MM.1S (cell line): ENCODE data around the gene TOR3A.

ENCODE experiments used
- DNase-seq: peaks from one replicate; pipeline ENCODE4 v3.0.0-alpha.2; 2015
- H2AFZ ChIP-seq: fragments of 300-600 bp; sonication (generic); 2 replicates; pipeline ENCODE4 v1.6.0; 2016; ENCODE audit warnings: antibody characterized with exemption, low read length
- H3F3A ChIP-seq: fragments of 300-600 bp; sonication (generic); 2 replicates; pipeline ENCODE4 v1.6.1; 2016; ENCODE audit warnings: mild to moderate bottlenecking, antibody characterized with exemption, low read length, moderate library complexity, mixed read lengths; ENCODE audit not compliant: insufficient read depth
- H3K27ac ChIP-seq: fragments of 300-600 bp; sonication (generic); 2 replicates; pipeline ENCODE4 v1.5.1; 2016; ENCODE audit warnings: mild to moderate bottlenecking, low read length
- H3K27me3 ChIP-seq: fragments of 300-600 bp; sonication (generic); replicated peaks from 2 replicates; pipeline ENCODE4 v1.6.0; 2016; ENCODE audit warnings: low read length; ENCODE audit not compliant: insufficient read depth
- H3K36me3 ChIP-seq: fragments of 300-600 bp; sonication (generic); replicated peaks from 2 replicates; pipeline ENCODE4 v1.6.1; 2016; ENCODE audit warnings: mild to moderate bottlenecking, low read length, mixed read lengths; ENCODE audit not compliant: insufficient read depth
- H3K4me1 ChIP-seq: fragments of 300-600 bp; sonication (generic); 2 replicates; pipeline ENCODE4 v1.6.1; 2016; ENCODE audit warnings: low read length, mixed read lengths
- H3K4me2 ChIP-seq: fragments of 300-600 bp; sonication (generic); 2 replicates; pipeline ENCODE4 v1.6.0; 2016; ENCODE audit warnings: low read depth, low read length
- H3K4me3 ChIP-seq: fragments of 300-600 bp; sonication (generic); 2 replicates; pipeline ENCODE4 v1.5.1; 2016; ENCODE audit warnings: low read length, mixed read lengths
- H3K79me2 ChIP-seq: fragments of 300-600 bp; sonication (generic); 2 replicates; pipeline ENCODE4 v1.6.1; 2016; ENCODE audit warnings: mixed run types, low read length, mixed read lengths
- H3K9ac ChIP-seq: fragments of 300-600 bp; sonication (generic); 2 replicates; pipeline ENCODE4 v1.6.1; 2016; ENCODE audit warnings: low read length, mixed read lengths
- H3K9me2 ChIP-seq: fragments of 300-600 bp; sonication (generic); replicated peaks from 2 replicates; pipeline ENCODE4 v1.6.1; 2016; ENCODE audit warnings: mild to moderate bottlenecking, low read length, mixed read lengths; ENCODE audit not compliant: insufficient read depth
- H3K9me3 ChIP-seq: fragments of 300-600 bp; sonication (generic); replicated peaks from 2 replicates; pipeline ENCODE4 v1.6.1; 2016; ENCODE audit warnings: mild to moderate bottlenecking, low read length, mixed read lengths; ENCODE audit not compliant: insufficient read depth
- H4K20me1 ChIP-seq: fragments of 300-600 bp; sonication (generic); 2 replicates; pipeline ENCODE4 v1.6.1; 2016; ENCODE audit warnings: mild to moderate bottlenecking, low read length, moderate library complexity, mixed read lengths; ENCODE audit not compliant: insufficient read depth
- CTCF ChIP-seq: fragments of 300-600 bp; sonication (generic); IDR thresholded peaks from 2 replicates; pipeline ENCODE4 v1.5.1; 2016; ENCODE audit warnings: antibody characterized with exemption, low read length, mixed read lengths
- EZH2 ChIP-seq: fragments of 300-600 bp; sonication (generic); optimal IDR thresholded peaks from 2 replicates; pipeline ENCODE3; 2017; ENCODE audit warnings: low read depth, mild to moderate bottlenecking, antibody characterized with exemption, low read length, mixed read lengths
- EZH2phosphoT487 ChIP-seq: fragments of 300-600 bp; sonication (generic); IDR thresholded peaks from 2 replicates; pipeline ENCODE4 v1.6.1; 2018; ENCODE audit warnings: antibody characterized with exemption, low read length

The TOR3A gene

GRCh38 chr1:179046808-179047635, 34.8 kb upstream of the TOR3A start:
- Histone ChIP-seq H3K36me3 (no peaks in the 10 kb centered on the region), H3K9me3 (no peaks in the 10 kb centered on the region)
- DNase-seq = no peak

GRCh38 chr1:179047636-179047997, 34.3 kb upstream of the TOR3A start:
- H3F3A ChIP-seq = no peaks in the 10 kb centered on the region
- no peaks in the 10 kb centered on the region for H3K27me3 ChIP-seq
- H2AFZ ChIP-seq = no peak overlapping the region
- no peak overlapping the region for H3K4me3 ChIP-seq
- TF ChIP-seq CTCF (no peak), EZH2 (no peak), EZH2phosphoT487 (no peak)
- no peaks in the 10 kb centered on the region for H4K20me1 ChIP-seq
- no peak overlapping the region for H3K9ac ChIP-seq
- no peaks in the 10 kb centered on the region for H3K36me3 ChIP-seq
- no peak for DNase-seq
- no peaks in the 10 kb centered on the region for H3K9me2 ChIP-seq
- H3K27ac ChIP-seq = no peak overlapping the region
- no peaks in the 10 kb centered on the region for H3K4me1 ChIP-seq
- 0 out of 2 replicates have a peak, but pooled peaks cover under 1% of the 10 kb centered on the region for H3K79me2 ChIP-seq
- H3K4me2 ChIP-seq = no peak overlapping the region
- no peaks in the 10 kb centered on the region for H3K9me3 ChIP-seq

More at GRCh38 chr1:179046808-179047635, 34.8 kb upstream of the TOR3A start:
- Histone ChIP-seq H3K4me1 (no peaks in the 10 kb centered on the region), H2AFZ (no peak overlapping the region), H3K9ac (no peak overlapping the region), H4K20me1 (no peaks in the 10 kb centered on the region), H3F3A (no peaks in the 10 kb centered on the region), H3K9me2 (no peaks in the 10 kb centered on the region), H3K4me3 (no peak overlapping the region), H3K79me2 (peaks cover 7% of the 10 kb centered on the region), H3K4me2 (no peak overlapping the region), H3K27me3 (no peaks in the 10 kb centered on the region), H3K27ac (no peak overlapping the region)
- TF ChIP-seq CTCF = no peak
- TF ChIP-seq EZH2 = no peak
- TF ChIP-seq EZH2phosphoT487 = no peak

GRCh38 chr1:179048339-179049124, 33.3 kb upstream of the TOR3A start:
- Histone ChIP-seq H4K20me1 (no peaks in the 10 kb centered on the region), H3K79me2 (no peaks in the 10 kb centered on the region), H3K27me3 (no peaks in the 10 kb centered on the region), H3F3A (no peaks in the 10 kb centered on the region), H3K9me2 (no peaks in the 10 kb centered on the region), H3K4me2 (no peak overlapping the region), H3K36me3 (no peaks in the 10 kb centered on the region), H3K9ac (no peak overlapping the region), H3K27ac (no peak overlapping the region), H2AFZ (no peak overlapping the region), H3K4me3 (no peak overlapping the region), H3K9me3 (no peaks in the 10 kb centered on the region), H3K4me1 (no peaks in the 10 kb centered on the region)
- TF ChIP-seq EZH2phosphoT487 = no peak
- no peak for TF ChIP-seq CTCF
- no peak for TF ChIP-seq EZH2
- DNase-seq = no peak
